ENCODE results near the gene PTPRM. TPM values are rescaled to one million over a fixed set of nuclear protein-coding genes. Genes with fewer than 3 reads are reported as not detected.

Gene PTPRM
- total RNA-seq, 1 donor from 2014 or later, result 109 TPM

- DNase-seq, result no peak
Observed at GRCh38 chr18:7669361-7669760, 102.2 kb downstream of the PTPRM start.

DNA sequence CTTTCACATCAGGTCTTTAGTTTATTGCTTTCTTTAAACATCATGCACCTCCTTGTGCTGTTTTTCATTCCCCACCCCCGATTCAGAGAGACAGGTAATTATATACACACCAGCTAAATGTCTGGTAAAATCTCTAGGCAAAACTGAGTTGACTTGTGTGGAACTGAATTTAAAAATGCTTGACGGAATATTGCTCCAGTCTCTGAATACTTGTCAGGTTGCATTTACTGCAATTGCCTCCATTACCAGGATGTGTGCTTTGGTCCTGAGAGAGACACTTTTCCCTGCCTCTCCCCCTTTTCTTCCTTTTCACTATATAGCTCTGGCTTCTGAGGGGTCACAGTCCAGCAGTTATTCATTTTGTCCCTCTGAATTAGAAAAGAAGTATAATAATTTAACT lies 104.0 kb downstream of the PTPRM start:
- DNase-seq, result no peak

GRCh38 chr18:7676253-7676873 lies 109.2 kb downstream of the PTPRM start:
- DNase-seq, result no peak

- no peak for DNase-seq
Observed at GRCh38 chr18:7677001-7677400, 109.9 kb downstream of the PTPRM start.

- DNase-seq, result no peak
Observed at GRCh38 chr18:7677424-7677823, 110.3 kb downstream of the PTPRM start.

GRCh38 chr18:7678389-7678788 lies 111.3 kb downstream of the PTPRM start:
- DNase-seq, result no peak

GRCh38 chr18:7678801-7679200 lies 111.7 kb downstream of the PTPRM start:
- DNase-seq, result no peak

DNA sequence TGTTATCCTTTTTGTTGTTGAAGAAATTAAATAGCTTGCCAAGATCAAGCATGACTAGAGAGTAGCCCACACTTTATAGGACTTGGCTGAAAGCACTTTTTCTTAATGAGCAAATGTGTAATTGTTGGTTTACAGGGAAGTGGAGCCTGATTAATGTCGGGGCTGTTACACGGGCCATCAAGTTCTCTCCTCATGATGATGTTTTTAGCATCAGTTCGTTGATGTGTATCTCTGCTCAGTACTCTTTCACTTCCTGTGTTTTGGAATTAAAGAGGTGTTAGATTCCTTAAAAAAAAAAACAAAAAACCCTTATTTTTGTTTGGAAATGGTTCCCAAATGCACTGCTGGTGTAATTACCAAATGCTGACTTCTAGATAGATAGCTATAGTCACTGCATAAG lies 114.2 kb downstream of the PTPRM start:
- no peak for DNase-seq

DNA sequence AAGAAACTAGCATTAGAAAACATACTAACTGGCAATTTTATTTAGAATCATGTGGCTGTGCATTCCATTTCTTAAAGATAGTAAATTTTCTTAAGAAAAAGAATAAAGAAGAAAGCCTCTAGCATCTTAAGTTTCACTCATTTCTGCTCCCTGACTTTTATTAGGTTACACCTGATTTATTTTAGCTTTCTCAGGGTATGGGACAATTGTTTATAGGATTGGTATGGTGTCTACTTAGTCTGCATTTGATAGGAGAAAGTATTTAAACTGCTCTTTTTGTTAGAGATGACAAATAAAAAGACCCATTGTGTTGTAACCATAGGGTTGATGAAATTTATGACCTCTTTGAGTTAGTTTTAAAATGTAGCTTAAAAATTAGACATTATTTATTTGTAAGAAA lies 115.2 kb downstream of the PTPRM start:
- no peak for DNase-seq

- DNase-seq, result no peak
Observed at GRCh38 chr18:7683753-7684152, 116.6 kb downstream of the PTPRM start.

DNA sequence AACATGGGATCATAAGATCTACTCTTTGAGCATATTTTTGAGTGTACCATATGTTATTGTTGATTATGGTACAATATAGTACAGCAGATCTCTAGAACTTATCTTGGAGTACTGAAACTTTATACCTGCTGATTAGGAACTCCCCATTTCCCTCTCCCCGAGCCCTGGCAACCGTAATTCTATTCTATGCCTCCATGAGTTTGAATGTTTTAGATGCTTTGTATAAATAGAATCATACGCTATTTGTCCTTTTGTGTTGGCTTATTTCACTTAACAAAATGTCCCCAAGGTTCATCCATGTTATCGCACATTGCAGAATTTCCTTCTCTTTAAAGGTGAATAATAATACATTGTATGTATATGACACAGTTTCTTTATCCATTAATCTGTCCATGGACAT lies 117.2 kb downstream of the PTPRM start:
- DNase-seq, result no peak

GRCh38 chr18:7684966-7685365 lies 117.8 kb downstream of the PTPRM start:
- no peak for DNase-seq

DNA sequence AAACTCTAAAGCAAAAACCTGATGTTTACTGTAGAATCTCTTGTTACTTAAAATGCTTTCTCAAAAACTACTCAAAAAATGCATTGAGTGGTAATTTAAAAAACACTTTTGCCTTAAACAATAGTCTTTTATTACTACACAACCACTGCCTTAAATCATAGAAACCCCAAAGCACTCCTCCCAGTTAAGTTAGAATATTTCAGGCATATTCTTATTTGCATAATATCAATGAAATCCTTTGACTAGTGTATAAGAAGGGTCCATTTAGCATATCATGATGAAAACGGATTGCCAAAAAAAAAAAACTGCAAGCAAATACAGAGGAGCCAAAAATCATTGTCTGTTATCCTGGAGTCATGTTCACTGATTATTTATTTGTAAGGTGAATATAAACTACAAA lies 119.2 kb downstream of the PTPRM start:
- DNase-seq, result no peak

DNA sequence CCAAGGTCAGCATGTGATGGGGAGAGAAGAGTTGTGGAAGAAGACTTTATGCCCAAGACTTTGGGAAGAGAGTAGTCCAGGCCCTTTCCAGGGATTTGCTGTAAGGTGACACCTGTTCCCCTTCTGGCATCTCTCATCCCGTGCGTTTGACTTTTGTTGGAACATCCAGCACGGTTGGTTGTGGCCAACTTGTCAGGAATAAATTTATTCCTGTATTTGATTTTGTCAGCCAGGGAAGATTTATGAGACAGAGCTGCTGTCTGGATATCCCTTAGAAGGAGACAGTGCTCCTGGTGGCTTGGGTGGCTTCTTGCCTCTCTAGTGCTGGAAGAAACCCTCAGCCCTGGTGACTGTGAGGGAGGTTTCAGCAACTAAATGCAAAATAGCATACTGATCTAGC lies 121.5 kb downstream of the PTPRM start:
- DNase-seq, result no peak

DNA sequence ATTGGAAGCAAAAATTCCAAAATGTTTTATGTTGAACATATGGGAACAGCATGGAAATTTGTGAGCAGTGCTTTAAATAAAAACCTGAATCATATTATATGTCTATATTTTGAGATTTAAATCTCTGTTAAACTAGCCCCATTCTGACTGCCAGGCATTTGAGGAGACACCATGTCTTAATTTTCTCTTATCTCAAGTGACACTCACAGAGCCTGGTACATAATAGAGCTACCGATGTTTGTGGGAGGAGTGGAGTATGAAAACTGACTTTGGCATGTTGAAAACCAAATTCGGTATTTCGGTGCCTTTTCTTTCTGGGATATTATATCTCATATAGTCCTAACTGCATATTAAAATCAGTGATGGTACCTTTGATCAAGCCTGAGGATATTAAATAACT lies 124.1 kb downstream of the PTPRM start:
- no peak for DNase-seq

- peak; percentile 65 for DNase-seq
Observed at GRCh38 chr18:7696780-7697179, 129.7 kb downstream of the PTPRM start.

DNA sequence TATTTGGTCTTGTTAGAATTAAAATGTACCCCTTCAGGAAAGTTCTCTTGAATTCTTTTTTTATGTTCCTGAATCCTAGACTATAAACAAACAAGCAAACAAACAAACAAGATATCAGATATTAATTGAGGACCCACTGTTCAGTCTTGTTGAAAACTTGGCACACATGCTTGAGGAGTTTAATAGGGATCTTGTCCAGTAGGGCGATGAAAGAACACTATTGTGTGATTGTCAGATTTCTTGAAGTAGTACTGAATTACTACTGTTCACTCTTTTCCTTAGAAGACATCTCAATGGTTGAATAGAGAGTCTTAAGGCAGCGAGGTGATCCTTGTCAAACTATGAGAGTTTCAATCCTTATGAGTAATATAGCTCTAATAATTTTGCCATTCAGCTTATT lies 130.2 kb downstream of the PTPRM start:
- no peak for DNase-seq

DNA sequence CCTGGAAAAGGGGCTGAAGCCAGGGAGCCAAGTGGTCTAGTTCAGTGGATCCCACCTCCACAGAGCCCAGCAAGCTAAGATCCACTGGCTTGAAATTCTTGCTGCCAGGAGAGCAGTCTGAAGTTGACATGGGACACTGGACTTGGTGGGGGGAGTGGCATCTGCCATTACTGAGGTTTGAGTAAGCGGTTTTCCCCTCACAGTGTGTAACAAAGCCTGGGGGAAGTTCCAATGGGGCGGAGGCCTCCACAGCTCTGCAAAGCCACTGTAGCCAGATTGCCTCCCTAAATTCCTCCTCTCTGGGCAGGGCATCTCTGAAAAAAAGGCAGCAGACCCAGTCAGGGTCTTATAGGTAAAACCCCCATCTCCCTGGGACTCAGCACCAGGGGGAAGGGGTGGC lies 144.4 kb downstream of the PTPRM start:
- no peak for DNase-seq

- no peak for DNase-seq
Observed at GRCh38 chr18:7720395-7720794, 153.3 kb downstream of the PTPRM start.

- no peak for DNase-seq
Observed at GRCh38 chr18:7721532-7721931, 154.4 kb downstream of the PTPRM start.

- no peak for DNase-seq
Observed at GRCh38 chr18:7722955-7723354, 155.8 kb downstream of the PTPRM start.

- no peak for DNase-seq
Observed at GRCh38 chr18:7723558-7723957, 156.4 kb downstream of the PTPRM start.

GRCh38 chr18:7725473-7725872 lies 158.4 kb downstream of the PTPRM start:
- DNase-seq, result no peak

GRCh38 chr18:7725897-7726296 lies 158.8 kb downstream of the PTPRM start:
- DNase-seq, result no peak

DNA sequence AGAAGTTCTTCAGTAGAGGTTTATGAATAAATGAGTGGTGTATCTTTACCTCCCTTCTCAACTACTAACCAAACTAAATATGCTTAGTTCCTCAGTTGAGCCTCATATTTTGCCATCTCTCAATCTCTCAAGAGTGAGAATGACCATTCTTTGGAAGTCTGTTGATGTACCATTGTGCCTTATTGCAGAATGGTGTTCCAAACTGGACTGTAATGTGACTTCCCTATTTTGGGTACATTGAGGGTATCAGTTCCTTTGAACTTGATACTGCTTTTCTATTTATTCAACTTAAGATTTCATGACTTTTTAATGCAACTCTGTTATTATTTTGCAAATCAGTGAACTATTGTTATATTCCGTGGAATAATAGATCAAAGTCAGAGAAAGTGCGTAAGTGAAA lies 159.4 kb downstream of the PTPRM start:
- no peak for DNase-seq

All from tongue (tissue), 2 donors.